ENCODE results near the gene DIO3. TPM values are rescaled to one million over a fixed set of nuclear protein-coding genes. Genes with fewer than 3 reads are reported as not detected.

DIO3 gene
- total RNA-seq, 2 donors from 2014 or later: 24.2 to 60.5 TPM

DNA sequence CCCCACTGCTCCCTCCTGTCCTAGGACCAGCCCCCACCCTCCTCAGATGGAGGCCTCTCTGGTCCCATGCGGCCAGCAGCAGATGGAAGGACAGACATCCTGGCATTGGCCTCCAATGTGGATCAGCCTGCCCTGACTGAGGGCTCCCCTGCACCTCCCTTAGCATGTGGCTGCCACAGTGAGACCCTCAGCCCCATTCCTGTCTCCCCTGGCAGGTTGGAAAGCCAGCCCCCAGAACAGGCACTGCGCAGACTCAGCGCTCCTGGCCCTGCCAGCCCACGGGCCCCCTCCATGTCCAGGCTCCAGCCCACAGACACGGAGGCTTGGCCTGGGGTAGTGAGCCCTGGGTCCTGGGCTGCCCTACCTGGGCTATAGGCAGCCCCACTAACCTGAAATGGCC is 47.2 kb upstream of the DIO3 start:
- Mint-ChIP-seq H3K36me3 (ENCODE audit: low read depth) (no peaks in the 10 kb centered on the region), H3K4me1 (no peaks in the 10 kb centered on the region), H3K9me3 (peaks cover 11% of the 10 kb centered on the region), H3K27ac (no peak overlapping the region), H3K27me3 (ENCODE audit: insufficient read depth) (peaks cover 3% of the 10 kb centered on the region), H3K4me3 (no peak overlapping the region)
- no peaks in the 10 kb centered on the region for H3K9me3 ChIP-seq (ENCODE audit: control insufficient read depth, low read length)
- no peak overlapping the region for H3K9ac ChIP-seq (ENCODE audit: extremely low read depth, low read length, poor library complexity, severe bottlenecking)
- no peaks in the 10 kb centered on the region for H3K4me1 ChIP-seq (ENCODE audit: control insufficient read depth, insufficient read depth, low read length)
- H3K4me3 ChIP-seq (ENCODE audit: low read length): no peak overlapping the region
- DNase-seq: no peak
- TF ChIP-seq, protein P1, sequence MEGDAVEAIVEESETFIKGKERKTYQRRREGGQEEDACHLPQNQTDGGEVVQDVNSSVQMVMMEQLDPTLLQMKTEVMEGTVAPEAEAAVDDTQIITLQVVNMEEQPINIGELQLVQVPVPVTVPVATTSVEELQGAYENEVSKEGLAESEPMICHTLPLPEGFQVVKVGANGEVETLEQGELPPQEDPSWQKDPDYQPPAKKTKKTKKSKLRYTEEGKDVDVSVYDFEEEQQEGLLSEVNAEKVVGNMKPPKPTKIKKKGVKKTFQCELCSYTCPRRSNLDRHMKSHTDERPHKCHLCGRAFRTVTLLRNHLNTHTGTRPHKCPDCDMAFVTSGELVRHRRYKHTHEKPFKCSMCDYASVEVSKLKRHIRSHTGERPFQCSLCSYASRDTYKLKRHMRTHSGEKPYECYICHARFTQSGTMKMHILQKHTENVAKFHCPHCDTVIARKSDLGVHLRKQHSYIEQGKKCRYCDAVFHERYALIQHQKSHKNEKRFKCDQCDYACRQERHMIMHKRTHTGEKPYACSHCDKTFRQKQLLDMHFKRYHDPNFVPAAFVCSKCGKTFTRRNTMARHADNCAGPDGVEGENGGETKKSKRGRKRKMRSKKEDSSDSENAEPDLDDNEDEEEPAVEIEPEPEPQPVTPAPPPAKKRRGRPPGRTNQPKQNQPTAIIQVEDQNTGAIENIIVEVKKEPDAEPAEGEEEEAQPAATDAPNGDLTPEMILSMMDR (conservative IDR thresholded peaks at IDR 0.05): no peak
- no peaks in the 10 kb centered on the region for H3K36me3 ChIP-seq (ENCODE audit: control insufficient read depth, insufficient read depth, low read length)
- no peak overlapping the region for H3K27ac ChIP-seq (ENCODE audit: low read depth, low read length)
- no peaks in the 10 kb centered on the region for H3K27me3 ChIP-seq (ENCODE audit: control insufficient read depth, insufficient read depth, low read length, poor library complexity, severe bottlenecking)
- WGBS, 2 experiments (ENCODE audit: insufficient coverage in 1 of 2, insufficient read length in 1 of 2): 79 to 89% methylated on average over 4 to 5 of the region's 5 CpGs

DNA sequence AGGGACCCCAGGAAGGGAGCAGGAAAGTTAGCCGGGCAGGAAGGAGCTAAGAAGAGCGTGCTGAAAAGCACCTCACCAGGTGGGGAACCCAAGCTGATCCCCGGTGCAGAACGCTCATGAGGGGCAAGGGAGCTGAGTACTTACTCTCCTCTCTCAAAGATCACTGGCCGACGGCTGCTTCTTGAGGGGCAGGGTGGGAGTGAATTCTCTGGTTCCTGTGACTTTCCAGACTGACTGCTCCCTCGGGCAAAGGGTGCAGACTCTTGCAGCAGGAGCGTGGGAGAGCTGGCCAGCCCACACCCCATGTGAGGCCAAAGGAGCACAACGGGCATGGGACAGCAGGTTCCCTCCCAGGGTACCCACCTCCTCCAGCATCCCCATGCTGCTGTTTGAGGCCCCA is 44.9 kb upstream of the DIO3 start:
- peaks cover 3% of the 10 kb centered on the region for H3K27me3 Mint-ChIP-seq (ENCODE audit: insufficient read depth)
- no peak for DNase-seq
- peaks cover 11% of the 10 kb centered on the region for H3K9me3 Mint-ChIP-seq
- no peak overlapping the region for H3K4me3 ChIP-seq (ENCODE audit: low read length)
- no peaks in the 10 kb centered on the region for H3K36me3 ChIP-seq (ENCODE audit: control insufficient read depth, insufficient read depth, low read length)
- TF ChIP-seq, protein P1 (conservative IDR thresholded peaks at IDR 0.05): no peak
- no peaks in the 10 kb centered on the region for H3K27me3 ChIP-seq (ENCODE audit: control insufficient read depth, insufficient read depth, low read length, poor library complexity, severe bottlenecking)
- H3K4me1 Mint-ChIP-seq: peaks cover 2% of the 10 kb centered on the region
- H3K36me3 Mint-ChIP-seq (ENCODE audit: low read depth): no peaks in the 10 kb centered on the region
- no peak overlapping the region for H3K27ac ChIP-seq (ENCODE audit: low read depth, low read length)
- H3K27ac Mint-ChIP-seq: no peak overlapping the region
- WGBS, 2 experiments (ENCODE audit: insufficient coverage in 1 of 2, insufficient read length in 1 of 2): 90 to 93% methylated on average over 2 to 9 of the region's 9 CpGs
- H3K9me3 ChIP-seq (ENCODE audit: control insufficient read depth, low read length): no peaks in the 10 kb centered on the region
- H3K4me1 ChIP-seq (ENCODE audit: control insufficient read depth, insufficient read depth, low read length): no peaks in the 10 kb centered on the region
- no peak overlapping the region for H3K9ac ChIP-seq (ENCODE audit: extremely low read depth, low read length, poor library complexity, severe bottlenecking)
- no peak overlapping the region for H3K4me3 Mint-ChIP-seq

DNA sequence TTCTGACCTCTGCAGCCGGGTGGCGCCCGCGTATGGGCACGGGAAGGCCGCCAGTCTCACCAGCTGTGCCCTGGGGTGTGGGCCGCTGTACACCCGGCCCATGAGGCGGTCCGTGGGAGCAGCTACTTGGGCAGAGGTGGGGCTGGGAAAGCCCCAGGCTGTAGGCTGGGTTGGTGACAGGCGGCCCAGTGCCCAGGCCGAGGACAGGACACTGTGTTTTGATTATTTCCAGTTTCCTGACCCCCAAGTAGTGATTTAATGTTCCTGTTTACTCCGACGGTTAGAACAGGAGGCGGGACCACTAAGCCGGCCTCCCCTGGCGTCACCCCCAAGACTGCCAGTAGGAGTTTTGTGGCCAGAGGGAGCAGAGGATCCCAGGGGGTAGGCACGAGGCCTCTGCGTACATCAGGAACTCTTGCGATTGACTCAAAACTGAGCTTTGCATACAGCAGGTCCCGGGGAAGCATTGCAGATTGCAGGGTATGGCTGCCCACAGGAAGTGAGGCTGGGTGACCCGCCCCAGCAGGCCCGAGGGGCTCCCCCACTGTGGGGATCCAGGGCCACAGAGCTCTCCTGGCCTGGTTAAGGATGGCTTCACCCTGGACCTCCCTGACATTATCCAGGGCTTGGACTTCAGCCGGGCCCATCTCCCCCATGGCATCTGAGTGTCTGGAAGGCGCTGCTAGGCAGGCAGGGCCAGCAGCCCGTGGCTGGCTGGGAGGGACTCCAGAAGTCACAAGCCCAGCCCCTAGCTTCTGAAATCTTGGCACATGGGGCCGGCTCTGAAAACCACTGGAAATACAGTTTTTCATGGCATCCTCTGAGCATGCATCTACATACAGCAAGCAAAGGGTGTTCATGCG is 42.5 kb upstream of the DIO3 start:
- peaks cover 2% of the 10 kb centered on the region for H3K4me1 Mint-ChIP-seq
- TF ChIP-seq, protein P1 (conservative IDR thresholded peaks at IDR 0.05): peak; percentile 17
- Histone ChIP-seq H3K9me3 (ENCODE audit: control insufficient read depth, low read length) (no peaks in the 10 kb centered on the region), H3K4me1 (ENCODE audit: control insufficient read depth, insufficient read depth, low read length) (no peaks in the 10 kb centered on the region), H3K27ac (ENCODE audit: low read depth, low read length) (no peak overlapping the region), H3K9ac (ENCODE audit: extremely low read depth, low read length, poor library complexity, severe bottlenecking) (no peak overlapping the region), H3K4me3 (ENCODE audit: low read length) (no peak overlapping the region), H3K36me3 (ENCODE audit: control insufficient read depth, insufficient read depth, low read length) (no peaks in the 10 kb centered on the region), H3K27me3 (ENCODE audit: control insufficient read depth, insufficient read depth, low read length, poor library complexity, severe bottlenecking) (no peaks in the 10 kb centered on the region)
- no peaks in the 10 kb centered on the region for H3K36me3 Mint-ChIP-seq (ENCODE audit: low read depth)
- no peak overlapping the region for H3K27ac Mint-ChIP-seq
- DNase-seq: no peak
- 87 to 92% methylated on average over 22 to 28 of the region's 28 CpGs for WGBS, 2 experiments (ENCODE audit: insufficient coverage in 1 of 2, insufficient read length in 1 of 2)
- peaks cover 11% of the 10 kb centered on the region for H3K9me3 Mint-ChIP-seq
- H3K27me3 Mint-ChIP-seq (ENCODE audit: insufficient read depth): peaks cover 3% of the 10 kb centered on the region
- H3K4me3 Mint-ChIP-seq: no peak overlapping the region
